Measurements from ENCODE around the gene SYT7.

The SYT7 gene

GRCh38 chr11:61536676-61537270, 44.1 kb downstream of the SYT7 start:
- no peak for TF ChIP-seq CTCF (IDR thresholded peaks at IDR 0.05; ENCODE audit: insufficient read depth, missing control alignments)
- FAIRE-seq (no peak), DNase-seq (ENCODE audit: insufficient read length, low spot score) (no peak)

- DNase-seq (ENCODE audit: insufficient read length, low spot score) (no peak), FAIRE-seq (no peak)
- no peak for TF ChIP-seq CTCF (IDR thresholded peaks at IDR 0.05; ENCODE audit: insufficient read depth, missing control alignments)
These were observed 44.7 kb downstream of the SYT7 start for GRCh38 chr11:61535998-61536675.

- FAIRE-seq (no peak), DNase-seq (ENCODE audit: insufficient read length, low spot score) (no peak)
- no peak for TF ChIP-seq CTCF (IDR thresholded peaks at IDR 0.05; ENCODE audit: insufficient read depth, missing control alignments)
These were observed 45.7 kb downstream of the SYT7 start for GRCh38 chr11:61534933-61535839.

GRCh38 chr11:61534025-61534932, 46.6 kb downstream of the SYT7 start:
- DNase-seq (ENCODE audit: insufficient read length, low spot score) = no peak
- no peak for TF ChIP-seq CTCF (IDR thresholded peaks at IDR 0.05; ENCODE audit: insufficient read depth, missing control alignments)
- FAIRE-seq = no peak

- no peak for TF ChIP-seq CTCF (IDR thresholded peaks at IDR 0.05; ENCODE audit: insufficient read depth, missing control alignments)
- FAIRE-seq (no peak), DNase-seq (ENCODE audit: insufficient read length, low spot score) (no peak)
These were observed 47.5 kb downstream of the SYT7 start for GRCh38 chr11:61533401-61533800.

- DNase-seq (ENCODE audit: insufficient read length, low spot score) (no peak), FAIRE-seq (no peak)
- no peak for TF ChIP-seq CTCF (IDR thresholded peaks at IDR 0.05; ENCODE audit: insufficient read depth, missing control alignments)
These were observed 47.9 kb downstream of the SYT7 start for GRCh38 chr11:61533039-61533375.

Data from D721Med (cell line).